GM21825 (cell line): Measurements from ENCODE around the gene PDGFC.

ENCODE experiments used
- ATAC-seq: cut with Tn5 transposase; IDR thresholded peaks from one replicate; pipeline ENCODE4 v1.9.1; 2021; ENCODE audit warnings: mild to moderate bottlenecking, moderate library complexity; ENCODE audit not compliant: unreplicated experiment

Gene PDGFC

GRCh38 chr4:156756118-156756517 lies 215.5 kb downstream of the PDGFC start:
- ATAC-seq, result no peak

GRCh38 chr4:156754832-156755570 lies 216.6 kb downstream of the PDGFC start:
- ATAC-seq, result no peak

GRCh38 chr4:156751486-156751885 lies 220.1 kb downstream of the PDGFC start:
- no peak for ATAC-seq

GRCh38 chr4:156749426-156750403 lies 221.9 kb downstream of the PDGFC start:
- ATAC-seq, result no peak

- ATAC-seq, result no peak
Observed at GRCh38 chr4:156746111-156746510, 225.5 kb downstream of the PDGFC start.

- no peak for ATAC-seq
Observed at GRCh38 chr4:156738766-156739165, 232.8 kb downstream of the PDGFC start.

GRCh38 chr4:156734965-156735895 lies 236.4 kb downstream of the PDGFC start:
- no peak for ATAC-seq

GRCh38 chr4:156733582-156733981 lies 238.0 kb downstream of the PDGFC start:
- no peak for ATAC-seq

GRCh38 chr4:156732634-156733033 lies 239.0 kb downstream of the PDGFC start:
- ATAC-seq, result no peak

GRCh38 chr4:156729416-156729815 lies 242.2 kb downstream of the PDGFC start:
- no peak for ATAC-seq

- ATAC-seq, result no peak
Observed at GRCh38 chr4:156725257-156725656, 246.3 kb downstream of the PDGFC start.

GRCh38 chr4:156723951-156724668 lies 247.5 kb downstream of the PDGFC start:
- ATAC-seq, result no peak

GRCh38 chr4:156718226-156718625 lies 253.4 kb downstream of the PDGFC start:
- ATAC-seq, result no peak

- no peak for ATAC-seq
Observed at GRCh38 chr4:156711193-156711590, 260.4 kb downstream of the PDGFC start.
